ENCODE measurements around the gene AKAP8.

Gene AKAP8

GRCh38 chr19:15424121-15424520 lies 44.5 kb upstream of the AKAP8 start:
- H3K4me3 ChIP-seq (ENCODE audit: low read depth, low read length): no peak overlapping the region
- no peak for DNase-seq (ENCODE audit: low read depth, low spot score)
- in situ Hi-C loops (cut with HindIII; ENCODE audit: low sequenced_read_pairs): no loop called here
- TF ChIP-seq CTCF (IDR thresholded peaks at IDR 0.05; ENCODE audit: low read depth, low read length): no peak

GRCh38 chr19:15423130-15423529 lies 43.5 kb upstream of the AKAP8 start:
- DNase-seq (ENCODE audit: low read depth, low spot score): no peak
- in situ Hi-C loops (cut with HindIII; ENCODE audit: low sequenced_read_pairs): no loop called here
- TF ChIP-seq CTCF (IDR thresholded peaks at IDR 0.05; ENCODE audit: low read depth, low read length): no peak
- H3K4me3 ChIP-seq (ENCODE audit: low read depth, low read length): no peak overlapping the region

- no peak for TF ChIP-seq CTCF (IDR thresholded peaks at IDR 0.05; ENCODE audit: low read depth, low read length)
- DNase-seq (ENCODE audit: low read depth, low spot score): no peak
- H3K4me3 ChIP-seq (ENCODE audit: low read depth, low read length): no peak overlapping the region
- in situ Hi-C loops (cut with HindIII; ENCODE audit: low sequenced_read_pairs): no loop called here
Observed at GRCh38 chr19:15422296-15423075, 42.9 kb upstream of the AKAP8 start.

- in situ Hi-C loops (cut with HindIII; ENCODE audit: low sequenced_read_pairs): no loop called here
- DNase-seq (ENCODE audit: low read depth, low spot score): no peak
- TF ChIP-seq CTCF (IDR thresholded peaks at IDR 0.05; ENCODE audit: low read depth, low read length): no peak
Observed at GRCh38 chr19:15421721-15422260, 42.2 kb upstream of the AKAP8 start.

GRCh38 chr19:15421136-15421695 lies 41.6 kb upstream of the AKAP8 start:
- DNase-seq (ENCODE audit: low read depth, low spot score): no peak
- in situ Hi-C loops (cut with HindIII; ENCODE audit: low sequenced_read_pairs): no loop called here
- no peak for TF ChIP-seq CTCF (IDR thresholded peaks at IDR 0.05; ENCODE audit: low read depth, low read length)
- H3K4me3 ChIP-seq (ENCODE audit: low read depth, low read length): no peak overlapping the region

More at GRCh38 chr19:15421721-15422260, 42.2 kb upstream of the AKAP8 start:
- no peak overlapping the region for H3K4me3 ChIP-seq (ENCODE audit: low read depth, low read length)

- DNase-seq (ENCODE audit: low read depth, low spot score): no peak
- peak overlapping the region; percentile 52 for H3K4me3 ChIP-seq (ENCODE audit: low read depth, low read length)
- TF ChIP-seq CTCF (IDR thresholded peaks at IDR 0.05; ENCODE audit: low read depth, low read length): no peak
- in situ Hi-C loops (cut with HindIII; ENCODE audit: low sequenced_read_pairs): no loop called here
Observed at GRCh38 chr19:15419413-15420025, 39.9 kb upstream of the AKAP8 start.
